SU-DHL-6 (cell line): ENCODE data around the gene ZDHHC11.

ENCODE experiments used
- EZH2phosphoT487 ChIP-seq: fragments of 200-600 bp; sonication (generic), shearing (Covaris generic); conservative IDR thresholded peaks from 2 replicates; pipeline ENCODE4 v1.6.1; 2018; ENCODE audit warnings: mild to moderate bottlenecking, antibody characterized with exemption, low read length, moderate library complexity, mixed read lengths
- TF ChIP-seq, protein P1 (sequence below): fragments of 200-600 bp; sonication (generic); IDR thresholded peaks from one replicate; pipeline ENCODE4 v1.5.1; 2017; ENCODE audit warnings: antibody characterized with exemption, mild to moderate bottlenecking, low read length, moderate library complexity; ENCODE audit not compliant: insufficient read depth, poor library complexity, severe bottlenecking

DNA sequence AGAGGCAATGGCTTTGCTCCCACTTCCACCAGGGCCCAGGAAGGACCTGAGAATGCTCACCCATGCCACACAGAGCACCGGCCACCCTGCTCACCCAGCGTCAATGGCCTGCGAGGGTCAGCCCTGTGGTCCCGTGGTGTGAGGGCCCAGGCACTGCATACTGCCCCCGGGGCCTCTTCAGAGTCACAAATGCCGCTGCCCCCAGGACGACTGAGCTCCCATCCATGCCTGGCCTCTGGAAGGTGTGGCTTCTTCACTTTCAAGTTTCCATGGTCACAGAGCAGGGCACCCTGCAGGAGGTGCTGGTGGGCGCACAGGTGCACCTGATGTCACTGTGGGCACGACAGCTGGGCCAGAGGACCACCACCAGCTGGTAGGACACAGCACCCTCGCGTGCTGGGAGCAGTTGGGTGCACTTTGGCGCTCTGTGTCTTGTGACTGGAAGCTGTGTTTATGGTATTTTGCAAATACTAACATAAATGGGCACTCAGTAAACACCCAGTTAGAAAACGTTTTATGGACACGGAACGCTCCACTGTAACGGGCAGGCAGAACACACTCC is 12.5 kb upstream of the ZDHHC11 start:
- TF ChIP-seq, protein P1, sequence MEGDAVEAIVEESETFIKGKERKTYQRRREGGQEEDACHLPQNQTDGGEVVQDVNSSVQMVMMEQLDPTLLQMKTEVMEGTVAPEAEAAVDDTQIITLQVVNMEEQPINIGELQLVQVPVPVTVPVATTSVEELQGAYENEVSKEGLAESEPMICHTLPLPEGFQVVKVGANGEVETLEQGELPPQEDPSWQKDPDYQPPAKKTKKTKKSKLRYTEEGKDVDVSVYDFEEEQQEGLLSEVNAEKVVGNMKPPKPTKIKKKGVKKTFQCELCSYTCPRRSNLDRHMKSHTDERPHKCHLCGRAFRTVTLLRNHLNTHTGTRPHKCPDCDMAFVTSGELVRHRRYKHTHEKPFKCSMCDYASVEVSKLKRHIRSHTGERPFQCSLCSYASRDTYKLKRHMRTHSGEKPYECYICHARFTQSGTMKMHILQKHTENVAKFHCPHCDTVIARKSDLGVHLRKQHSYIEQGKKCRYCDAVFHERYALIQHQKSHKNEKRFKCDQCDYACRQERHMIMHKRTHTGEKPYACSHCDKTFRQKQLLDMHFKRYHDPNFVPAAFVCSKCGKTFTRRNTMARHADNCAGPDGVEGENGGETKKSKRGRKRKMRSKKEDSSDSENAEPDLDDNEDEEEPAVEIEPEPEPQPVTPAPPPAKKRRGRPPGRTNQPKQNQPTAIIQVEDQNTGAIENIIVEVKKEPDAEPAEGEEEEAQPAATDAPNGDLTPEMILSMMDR = no peak
- no peak for TF ChIP-seq EZH2phosphoT487
